Activated T-cell treated with anti-CD3 and anti-CD28 coated beads for 48 hours (primary cell): Measurements from ENCODE around the gene MED15.

Experiments
- DNase-seq: peaks from one replicate; pipeline ENCODE4 v3.0.0-alpha.2; 2020; ENCODE audit warnings: low read depth

The MED15 gene

DNA sequence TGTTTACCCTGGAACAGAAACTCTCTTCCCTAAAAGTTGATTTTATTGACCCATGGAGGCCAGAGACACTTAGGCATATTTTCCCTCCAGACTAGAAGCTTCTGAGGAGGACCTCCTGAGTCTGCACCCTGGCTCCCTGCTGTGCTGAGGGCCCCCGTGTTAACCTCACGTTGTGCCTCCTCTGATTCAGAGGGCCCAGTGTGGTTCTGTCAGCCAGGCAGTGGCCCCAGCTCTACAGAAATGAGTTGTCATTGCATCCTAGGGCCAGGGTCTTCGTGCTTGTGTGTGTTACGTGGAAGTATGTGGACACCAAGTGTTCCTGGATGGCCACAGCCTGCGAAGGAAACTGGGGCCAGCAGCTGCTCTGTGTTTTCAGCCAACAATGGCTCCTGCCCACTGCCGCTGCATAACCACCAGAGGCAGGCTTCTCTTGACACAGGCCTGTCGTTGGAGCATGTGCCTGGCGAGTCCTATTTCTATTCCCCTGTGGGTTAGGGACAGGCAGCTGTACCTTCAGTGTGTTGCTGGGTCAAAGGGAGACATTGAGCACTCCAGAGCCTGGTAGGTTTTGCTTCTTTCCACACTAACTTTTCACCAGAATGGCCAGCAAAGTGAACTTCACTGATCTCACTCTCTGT is 44.5 kb downstream of the MED15 start:
- DNase-seq: peak; percentile 58

DNA sequence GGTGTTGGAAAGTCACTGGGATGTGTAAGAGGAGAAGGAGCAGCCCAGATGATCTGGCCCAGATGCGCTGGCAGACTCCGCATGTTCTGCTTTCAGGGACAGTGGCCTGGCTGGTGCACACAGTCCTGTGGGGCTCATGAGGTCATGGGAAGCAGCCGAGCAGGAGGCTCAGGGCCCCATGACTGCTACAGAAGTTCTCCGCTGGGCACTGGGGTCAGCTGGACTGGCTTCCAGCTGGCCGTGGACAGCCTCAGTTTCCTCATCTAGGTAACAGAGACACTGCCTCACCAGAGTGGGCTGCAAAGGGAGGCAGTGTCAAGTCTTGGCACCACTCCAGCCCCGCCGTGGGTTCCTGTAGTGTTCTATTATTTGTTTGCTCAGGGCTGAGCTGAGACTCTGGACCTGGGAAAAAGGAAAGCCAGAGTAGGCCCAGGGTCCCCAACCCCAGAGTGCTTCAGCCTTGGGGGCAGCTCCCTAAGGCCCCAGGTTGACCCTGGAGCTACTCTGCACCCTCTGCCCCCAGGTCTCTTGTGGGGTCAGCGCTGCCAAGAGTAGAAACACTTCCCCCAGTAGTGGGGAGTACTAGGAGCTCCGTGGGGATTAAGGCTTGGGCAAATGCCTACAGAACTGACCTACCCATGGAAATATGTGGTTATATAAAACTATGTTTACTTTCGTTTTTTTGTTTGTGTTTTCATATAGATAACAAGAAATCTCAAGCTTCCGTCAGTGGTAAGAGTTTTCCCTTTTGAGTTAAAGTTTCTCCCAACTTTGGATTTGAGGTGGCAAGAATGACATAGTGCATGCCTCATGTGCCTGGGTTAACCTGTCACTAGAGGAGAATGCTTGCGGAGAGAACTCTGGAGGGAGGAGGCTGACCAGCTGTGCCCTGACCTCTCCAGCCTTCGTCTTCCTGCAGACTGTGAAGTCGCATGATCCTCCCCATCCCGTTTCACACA is 45.3 kb downstream of the MED15 start:
- no peak for DNase-seq

DNA sequence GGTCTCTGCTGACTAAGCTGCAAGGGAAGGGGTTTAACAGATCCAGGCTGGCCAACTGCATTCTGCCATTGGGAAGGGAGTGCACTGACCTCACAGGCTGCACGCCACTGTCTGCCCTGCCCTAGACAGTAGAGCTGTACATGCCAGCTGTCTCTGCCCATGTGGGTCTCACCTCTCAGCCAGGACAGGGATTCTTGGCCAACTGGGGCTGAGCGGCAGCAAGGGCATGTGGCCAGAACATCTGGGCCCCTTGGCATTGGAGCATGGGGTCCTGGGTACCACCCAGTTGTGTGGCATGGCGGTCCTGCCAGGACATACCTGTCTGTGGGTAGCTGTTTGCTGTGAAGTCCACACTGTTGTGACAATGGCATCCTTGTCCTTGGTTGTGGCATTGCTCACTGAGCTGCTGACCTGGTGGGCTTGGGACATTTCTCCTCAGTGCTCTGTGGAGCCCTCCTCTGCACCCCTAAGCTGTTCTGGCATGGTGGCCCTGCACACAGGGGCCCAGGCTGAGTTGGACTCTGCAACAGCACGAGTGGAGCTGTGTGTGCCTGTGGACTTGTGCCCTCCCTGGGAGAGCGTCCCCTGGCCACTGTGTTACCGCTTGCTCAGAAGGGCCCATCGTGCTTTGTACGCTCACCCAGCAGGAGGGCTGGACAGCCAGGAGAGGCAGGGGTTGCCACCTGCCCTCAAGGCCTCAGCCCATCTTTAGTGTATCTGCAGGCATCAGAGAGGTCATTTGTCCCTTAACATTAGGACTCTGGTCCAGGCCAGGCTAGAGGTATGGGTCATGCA is 46.7 kb downstream of the MED15 start:
- no peak for DNase-seq

DNA sequence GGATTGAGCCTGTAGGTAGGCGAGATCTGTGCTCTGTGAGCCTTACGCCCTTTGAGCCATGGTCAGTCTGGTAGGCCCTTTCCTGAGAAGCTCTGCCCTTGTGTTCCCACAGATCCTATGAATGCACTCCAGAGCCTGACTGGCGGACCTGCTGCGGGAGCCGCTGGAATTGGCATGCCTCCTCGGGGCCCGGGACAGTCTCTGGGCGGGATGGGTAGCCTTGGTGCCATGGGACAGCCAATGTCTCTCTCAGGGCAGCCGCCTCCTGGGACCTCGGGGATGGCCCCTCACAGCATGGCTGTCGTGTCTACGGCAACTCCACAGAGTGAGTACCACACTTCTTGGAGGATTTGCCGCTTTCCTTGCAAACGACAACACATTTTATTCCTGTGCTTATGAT is 47.4 kb downstream of the MED15 start:
- no peak for DNase-seq

DNA sequence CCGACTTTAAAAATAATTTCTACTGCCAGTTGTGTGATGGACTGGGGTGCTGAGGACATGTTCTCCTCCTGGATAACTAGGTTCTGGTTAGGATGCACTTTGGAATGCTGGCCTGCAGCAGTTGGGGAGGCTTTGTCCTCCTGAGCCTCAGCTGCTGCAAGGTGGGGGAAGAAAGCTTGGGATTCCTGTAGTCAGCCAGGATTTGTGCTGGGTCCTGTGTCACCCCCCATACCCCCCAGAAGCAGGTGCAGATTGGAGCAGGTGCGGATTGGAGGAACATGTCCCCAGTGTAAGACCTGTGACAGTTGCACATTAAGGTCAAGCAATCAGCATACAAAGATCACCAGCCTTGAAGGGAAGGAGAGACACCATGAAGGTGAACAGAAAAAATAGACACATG is 51.1 kb downstream of the MED15 start:
- DNase-seq: no peak

DNA sequence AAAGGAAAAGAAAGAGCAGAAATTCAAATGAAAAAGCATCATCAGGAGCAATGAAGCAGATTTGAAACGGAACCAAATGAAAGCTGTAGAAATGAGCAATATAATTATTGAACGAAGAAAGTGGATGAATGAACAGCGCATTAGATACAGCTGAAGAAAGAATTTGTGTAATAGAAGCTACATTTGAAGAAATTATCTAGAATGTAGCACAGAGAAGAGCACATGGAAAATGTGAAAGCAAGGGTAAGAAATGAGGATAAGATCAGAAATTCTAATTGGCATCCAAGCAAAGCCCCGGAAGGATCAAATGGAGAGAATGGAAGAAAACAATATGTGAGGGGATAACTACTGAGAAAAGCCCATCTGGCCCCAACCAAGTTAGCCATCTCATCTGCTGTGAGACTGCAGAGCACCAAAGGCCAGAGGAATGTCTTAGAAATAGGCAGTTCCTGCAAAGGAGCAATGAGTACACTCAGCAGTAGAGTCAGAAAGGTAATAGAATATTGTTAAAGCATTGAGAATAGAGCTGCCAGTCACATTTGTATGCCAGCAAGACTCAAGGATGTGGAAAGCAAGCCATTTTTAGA is 51.9 kb downstream of the MED15 start:
- no peak for DNase-seq

DNA sequence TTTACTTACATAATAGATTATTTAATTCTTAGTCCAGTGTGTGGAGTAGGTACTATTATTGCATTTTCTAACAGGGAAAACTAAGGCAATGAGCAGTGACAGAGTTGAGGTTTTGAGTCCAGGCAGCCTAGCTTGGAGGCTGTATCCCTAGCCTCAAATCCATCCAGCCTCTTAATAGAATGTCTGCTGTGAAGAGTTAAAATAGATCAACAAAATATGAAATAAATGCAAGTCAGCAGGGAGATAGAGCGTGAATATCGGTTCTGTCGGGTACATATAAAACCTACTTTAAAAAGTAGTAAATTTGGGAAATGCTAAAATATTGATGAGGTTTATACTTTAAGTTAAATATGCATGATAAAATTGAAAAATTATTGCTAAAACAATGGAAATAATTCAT is 53.3 kb downstream of the MED15 start:
- no peak for DNase-seq

DNA sequence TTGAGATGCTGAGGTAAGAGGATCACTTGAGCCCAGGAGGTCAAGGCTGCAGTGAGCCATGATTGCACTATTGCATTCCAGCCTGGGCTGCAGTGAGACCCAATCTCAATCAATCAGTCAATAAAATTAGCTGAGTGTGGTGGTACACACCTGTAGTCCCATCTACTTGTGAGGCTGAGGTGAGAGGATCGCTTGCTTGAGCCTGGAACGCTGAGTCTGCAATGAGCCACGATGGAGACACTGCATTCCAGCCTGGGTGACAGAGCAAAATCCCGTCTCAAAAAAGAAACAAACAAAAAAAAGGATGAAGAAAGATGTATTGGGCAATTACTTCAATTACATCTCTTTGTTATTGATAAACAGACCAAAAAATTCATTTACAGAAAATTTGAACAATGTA is 54.5 kb downstream of the MED15 start:
- no peak for DNase-seq

DNA sequence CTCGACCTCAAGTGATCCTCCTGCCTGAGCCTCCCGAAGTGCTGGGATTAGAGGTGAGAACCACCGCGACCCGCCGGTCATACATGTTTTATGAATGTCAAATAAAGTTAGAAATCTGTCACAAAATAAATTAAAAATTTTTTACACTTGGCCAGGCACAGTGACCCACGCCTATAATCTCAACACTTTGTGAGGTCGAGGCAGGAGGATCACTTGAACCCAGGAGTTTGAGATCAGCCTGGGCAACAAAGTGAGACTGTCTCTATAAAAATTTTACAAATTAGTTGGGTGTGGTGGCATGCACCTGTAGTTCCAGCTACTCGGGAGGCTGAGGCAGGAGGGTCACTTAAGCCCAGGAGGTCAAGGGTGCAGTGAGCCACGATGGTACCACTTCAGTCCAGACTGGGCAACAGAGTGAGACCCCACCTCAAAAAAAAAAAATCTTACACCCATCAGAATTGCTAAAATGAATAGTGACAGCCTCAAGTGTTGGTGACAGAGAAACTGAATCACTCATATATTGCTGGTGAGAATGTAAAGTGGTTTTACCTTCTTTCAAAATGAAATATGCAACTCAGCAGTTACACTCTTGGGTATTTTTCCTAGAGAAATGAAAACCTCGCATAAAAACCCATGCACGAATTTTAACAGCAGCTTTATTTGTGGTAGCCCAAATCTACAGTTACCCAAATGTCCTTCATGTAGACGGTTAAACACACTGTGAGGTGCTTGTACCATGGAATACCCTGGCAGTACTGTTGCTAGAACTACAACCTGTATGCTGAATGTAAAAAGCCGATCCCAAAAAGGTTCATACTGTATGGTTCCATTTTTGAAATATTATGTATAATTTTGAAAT is 55.4 kb downstream of the MED15 start:
- DNase-seq: no peak

DNA sequence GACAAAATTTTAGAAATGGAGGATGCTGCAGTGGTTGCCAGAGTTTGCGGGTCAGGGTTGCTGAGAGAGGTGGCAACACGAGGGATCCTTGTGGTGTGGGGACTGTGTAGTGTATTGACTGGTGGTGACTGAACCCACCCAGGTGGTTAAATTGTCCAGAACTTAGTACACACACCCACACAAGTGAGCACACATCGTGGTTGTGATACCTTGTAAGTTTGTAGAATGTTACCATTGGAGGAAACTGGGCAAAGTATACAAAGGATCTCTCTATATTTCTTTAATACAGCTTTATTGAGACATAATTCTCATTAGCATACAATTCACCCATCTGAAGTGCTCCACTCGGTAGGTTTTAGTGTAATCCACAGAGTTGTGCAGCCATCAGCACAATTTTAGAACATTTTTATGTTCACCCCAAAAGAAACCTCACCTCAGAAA is 56.1 kb downstream of the MED15 start:
- DNase-seq: no peak

DNA sequence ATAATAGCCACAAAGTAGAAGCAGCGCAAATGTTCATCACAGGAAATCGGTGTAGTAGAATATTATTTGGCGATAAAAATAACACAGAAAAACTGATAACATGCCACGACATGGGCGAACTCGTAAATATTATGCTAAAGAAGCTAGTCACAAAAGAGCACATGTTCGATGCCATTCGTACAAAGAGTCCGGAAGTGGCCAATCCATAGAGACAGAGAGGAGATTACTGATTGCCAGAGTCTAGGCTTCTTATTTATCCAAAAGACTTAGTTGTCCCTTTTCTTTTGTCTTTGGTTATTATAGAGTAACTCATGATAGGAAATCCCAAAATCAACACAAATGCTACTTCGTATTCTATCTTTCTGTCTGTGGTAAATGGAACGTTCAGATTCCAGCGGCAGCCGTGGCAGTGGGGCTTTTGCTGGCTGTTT is 56.5 kb downstream of the MED15 start:
- DNase-seq: no peak

DNA sequence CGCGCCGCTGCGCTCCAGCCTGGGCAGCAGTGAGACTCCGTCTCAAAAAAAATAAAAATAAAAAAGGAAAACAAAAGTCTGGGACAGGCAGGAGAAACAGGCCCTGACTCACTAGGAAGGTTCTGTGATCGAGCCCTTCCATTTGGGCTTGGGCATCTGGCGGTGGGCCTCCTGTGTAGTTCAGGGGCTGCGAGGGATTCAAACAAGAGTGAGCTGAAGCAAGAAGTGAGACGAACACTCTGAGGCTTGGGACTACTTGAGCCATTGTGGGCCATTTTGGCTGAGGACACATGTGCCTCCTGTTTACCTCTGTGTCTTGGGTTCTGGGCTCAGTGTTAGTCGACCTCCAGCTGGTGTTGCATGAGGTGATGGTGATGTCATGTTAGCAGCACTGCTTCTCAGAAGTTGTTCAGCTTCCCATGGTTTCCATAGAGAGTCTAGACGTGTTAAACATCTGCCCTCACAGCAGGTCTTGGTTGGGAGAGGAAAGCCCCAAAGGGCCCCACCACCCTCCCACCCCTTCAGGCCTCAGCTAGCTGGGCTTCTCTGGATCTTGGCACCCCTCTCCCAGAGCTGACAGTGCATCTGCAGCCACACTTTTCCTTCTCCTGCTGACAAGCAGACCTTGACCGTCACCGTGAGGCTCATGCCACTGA is 57.8 kb downstream of the MED15 start:
- no peak for DNase-seq

DNA sequence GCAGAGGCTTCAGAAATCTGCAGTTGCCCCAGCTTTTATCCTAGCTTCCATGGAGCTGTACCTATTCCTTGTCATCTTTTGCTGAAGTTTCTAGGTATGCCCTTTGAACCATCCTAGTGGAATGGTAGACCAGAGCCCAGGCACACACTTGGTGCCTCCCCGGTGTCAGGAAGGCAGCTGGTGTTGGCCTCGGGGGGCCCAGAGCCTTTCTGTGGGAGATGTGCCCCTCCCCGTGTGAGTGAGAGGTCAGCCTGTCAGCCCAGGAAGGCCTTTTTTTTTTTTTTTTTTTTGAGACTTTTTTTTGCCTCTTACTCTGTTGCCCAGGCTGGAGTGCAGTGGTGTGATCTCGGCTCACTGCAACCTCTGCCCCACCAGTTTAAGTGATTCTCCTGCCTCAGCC is 58.4 kb downstream of the MED15 start:
- DNase-seq: no peak

DNA sequence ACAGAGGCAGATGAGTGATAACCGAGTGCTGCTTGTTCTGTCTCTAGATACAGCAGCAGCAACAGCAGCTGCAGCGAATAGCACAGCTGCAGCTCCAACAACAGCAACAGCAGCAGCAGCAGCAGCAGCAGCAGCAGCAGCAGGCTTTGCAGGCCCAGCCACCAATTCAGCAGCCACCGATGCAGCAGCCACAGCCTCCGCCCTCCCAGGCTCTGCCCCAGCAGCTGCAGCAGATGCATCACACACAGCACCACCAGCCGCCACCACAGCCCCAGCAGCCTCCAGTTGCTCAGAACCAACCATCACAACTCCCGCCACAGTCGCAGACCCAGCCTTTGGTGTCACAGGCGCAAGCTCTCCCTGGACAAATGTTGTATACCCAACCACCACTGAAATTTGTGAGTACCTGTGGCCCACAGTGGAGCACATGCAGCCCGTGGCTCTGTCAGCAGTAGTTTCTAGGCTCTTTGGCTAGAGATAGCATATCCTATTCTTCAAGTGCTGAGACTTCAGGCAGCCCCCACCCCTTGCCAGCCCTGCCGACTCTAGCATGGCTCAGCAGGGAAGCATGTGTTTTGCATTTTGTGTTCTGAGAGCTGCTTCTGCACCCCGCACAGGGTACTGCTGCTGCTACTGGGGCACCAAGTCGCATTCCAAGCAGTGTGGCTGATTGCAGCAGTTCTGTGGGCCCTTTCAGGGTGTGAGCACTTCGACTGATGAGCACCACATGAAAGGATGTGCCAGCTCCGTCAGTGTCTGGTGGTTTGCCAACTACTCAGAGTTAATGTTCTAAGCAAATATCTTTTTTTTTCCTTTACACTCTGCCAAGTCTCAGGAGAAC is 59.2 kb downstream of the MED15 start:
- no peak for DNase-seq

DNA sequence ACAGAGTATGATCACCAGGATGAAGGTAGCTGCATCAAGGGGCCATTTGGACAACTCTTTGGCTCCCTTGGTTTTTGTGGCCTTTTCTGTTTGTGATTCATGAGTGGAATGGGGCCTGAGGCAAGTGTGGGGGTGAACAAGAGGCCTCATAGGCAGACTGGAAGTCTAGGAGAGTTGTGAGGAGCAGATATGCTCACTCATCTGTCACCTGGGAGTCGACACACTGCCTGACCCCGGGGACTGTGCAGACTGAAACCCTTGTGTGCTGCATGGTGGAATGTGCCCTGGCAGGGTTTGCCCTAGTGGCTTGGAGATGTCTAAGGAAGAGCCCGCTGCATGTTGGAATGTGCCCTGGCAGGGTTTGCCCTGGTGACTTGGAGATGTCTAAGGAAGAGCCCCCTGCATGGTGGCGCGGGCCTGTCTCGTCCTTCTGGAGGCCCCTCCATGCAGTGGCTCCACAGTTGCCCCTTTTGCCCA is 60.0 kb downstream of the MED15 start:
- DNase-seq: no peak

DNA sequence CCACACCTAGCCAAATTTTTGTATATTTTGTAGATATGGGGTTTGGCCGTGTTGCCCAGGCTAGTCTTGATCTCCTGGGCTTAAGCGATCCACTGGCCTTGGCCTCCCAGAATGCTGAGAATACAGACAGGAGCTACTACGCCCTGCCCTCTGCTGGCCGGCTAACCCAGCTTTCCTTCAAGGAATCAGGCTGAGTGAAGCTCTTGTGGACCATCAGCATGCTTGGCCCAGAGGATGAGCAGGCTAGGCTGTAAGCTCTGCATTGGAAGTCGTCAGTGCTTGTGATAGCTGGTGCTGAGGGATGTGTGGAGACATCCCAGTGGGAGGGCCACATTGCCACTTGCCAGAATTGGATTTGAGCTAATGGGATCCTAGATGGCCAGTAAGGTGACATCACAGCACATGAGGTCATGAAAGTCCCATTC is 60.6 kb downstream of the MED15 start:
- DNase-seq: no peak

DNA sequence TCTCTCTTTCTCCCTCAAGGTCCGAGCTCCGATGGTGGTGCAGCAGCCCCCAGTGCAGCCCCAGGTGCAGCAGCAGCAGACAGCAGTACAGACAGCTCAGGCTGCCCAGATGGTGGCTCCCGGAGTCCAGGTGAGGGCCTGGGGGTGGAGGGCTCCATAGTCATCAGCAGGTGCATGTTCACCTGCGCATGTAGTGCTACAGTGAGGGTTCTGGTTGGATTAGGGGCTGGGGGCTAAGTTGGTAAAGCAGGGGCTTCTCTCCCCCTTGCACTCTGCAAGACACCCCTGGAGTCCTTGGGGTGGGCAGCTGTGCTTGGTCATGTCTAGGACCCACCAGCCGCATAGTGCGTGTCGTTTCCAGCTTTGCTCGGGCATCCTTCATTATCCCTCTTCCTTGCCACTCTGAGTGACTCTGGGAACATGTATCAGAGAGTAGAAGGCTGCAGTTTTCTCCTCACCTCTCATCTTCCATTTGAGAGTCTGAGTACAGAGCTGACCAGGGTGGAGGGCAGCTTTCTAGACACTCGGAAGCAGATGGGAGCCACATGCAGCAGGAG is 61.2 kb downstream of the MED15 start:
- DNase-seq: no peak

DNA sequence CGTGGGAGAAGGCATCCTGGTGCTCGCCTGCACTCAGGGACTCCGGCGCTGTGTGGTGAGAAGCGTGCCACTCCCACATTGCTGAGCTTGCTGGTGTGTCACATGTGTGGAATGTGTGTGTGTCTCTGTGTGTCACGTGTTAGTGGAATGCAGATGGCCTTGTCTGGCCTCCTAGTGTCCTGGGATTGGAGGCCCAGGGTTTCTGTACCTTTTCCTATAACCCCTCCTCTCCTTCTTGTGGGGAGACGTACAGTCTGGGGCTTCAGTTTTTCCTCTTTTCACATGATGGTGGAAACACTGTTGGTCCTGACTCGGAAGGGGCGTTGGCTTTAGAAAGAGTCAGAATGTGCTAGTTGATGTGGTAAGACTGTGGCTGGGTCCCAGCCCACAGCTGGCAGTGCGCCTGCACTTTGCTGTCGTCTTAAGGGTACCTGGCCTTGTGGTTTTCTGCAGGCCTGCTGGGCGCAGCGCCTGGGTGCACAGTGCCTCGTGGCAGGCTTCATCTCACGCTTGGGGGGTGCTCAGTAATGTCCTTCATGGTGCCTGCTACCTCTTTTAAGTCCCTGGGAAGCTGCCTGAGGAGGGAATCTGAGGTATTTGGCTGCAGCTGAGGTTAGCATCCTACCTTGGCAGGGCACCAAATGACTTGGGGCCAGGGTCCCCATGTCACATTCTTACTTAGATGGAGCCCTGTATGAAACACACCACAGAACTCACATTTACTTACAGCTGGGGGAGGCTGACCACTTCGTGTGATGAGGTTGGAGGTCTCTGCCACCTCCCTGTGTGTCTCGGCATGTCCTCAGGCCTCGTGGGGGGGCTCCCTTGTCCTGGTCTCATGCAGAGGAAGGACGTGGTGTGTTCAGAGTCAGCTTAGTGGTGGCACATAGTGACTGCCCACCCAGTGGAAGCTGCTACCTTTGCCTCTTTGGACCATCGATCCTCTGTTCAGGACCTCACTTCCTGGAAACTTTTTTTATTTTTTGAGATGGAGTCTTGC is 61.9 kb downstream of the MED15 start:
- DNase-seq: peak; percentile 70
